GM21526 (cell line): ENCODE measurements around the gene ABCC8.

ENCODE experiments used
- ATAC-seq: cut with Tn5 transposase; IDR thresholded peaks from one replicate; pipeline ENCODE4 v1.9.1; 2021; ENCODE audit warnings: moderate library complexity; ENCODE audit not compliant: unreplicated experiment, low FRiP score

The ABCC8 gene

DNA sequence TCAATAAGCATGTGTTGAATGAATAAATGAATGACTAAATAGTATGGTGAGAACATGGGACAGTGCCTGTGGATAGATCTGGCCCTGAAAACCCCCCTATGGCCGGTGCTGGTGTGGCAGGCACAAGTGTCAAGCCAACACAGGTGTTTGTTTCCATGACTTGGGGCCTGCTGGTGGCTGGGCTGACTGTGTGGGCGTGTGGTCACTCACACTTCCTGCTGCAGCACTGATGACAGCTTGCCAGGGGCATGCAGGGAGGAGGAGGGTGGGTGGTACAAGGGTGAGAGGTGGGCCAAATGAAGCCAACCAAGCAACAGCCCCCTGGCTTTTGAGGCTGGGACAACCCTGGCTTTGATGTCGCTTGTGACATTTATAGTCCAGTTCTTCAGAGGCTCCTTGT, 30.3 kb upstream of the ABCC8 start:
- peak; percentile 48 for ATAC-seq

DNA sequence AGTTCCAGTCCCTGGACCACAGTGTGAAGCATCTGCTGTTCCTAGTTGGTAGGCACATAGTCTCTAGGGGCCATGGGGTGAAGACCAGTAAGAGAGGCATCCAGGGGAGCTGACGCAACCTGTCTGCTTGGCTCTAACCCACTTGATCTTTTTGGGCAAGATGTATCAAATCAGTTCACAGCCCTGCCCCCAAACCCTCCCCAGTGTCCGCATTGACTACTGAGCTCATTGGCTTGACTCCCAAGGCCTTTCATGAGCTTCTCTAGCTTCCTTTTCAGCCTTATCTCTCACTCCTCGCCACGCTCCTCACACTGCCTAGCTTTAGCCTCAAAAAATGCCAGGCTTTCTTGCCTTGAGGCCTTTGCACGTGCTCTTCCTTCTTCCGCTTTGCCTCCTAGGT, 29.7 kb upstream of the ABCC8 start:
- ATAC-seq = no peak

DNA sequence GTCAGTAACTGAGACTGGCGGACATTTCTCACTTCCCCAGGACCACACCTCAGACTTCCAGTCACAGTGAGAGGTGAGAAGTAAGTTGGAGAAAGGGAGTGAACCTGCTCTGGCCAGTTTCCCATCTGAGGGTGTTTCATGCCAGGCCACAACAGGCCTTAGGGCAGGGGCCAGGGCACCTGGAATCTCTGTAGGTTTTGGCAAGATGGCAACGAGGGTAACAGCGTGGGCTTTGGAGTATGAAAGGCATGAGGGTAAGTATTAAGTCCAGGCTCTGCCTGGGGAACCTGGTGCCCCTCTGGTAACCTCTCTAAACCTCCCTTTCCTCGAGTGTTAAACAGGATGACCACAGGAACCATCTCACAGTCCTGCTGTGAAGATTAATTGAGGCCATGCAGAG, 28.5 kb upstream of the ABCC8 start:
- no peak for ATAC-seq

DNA sequence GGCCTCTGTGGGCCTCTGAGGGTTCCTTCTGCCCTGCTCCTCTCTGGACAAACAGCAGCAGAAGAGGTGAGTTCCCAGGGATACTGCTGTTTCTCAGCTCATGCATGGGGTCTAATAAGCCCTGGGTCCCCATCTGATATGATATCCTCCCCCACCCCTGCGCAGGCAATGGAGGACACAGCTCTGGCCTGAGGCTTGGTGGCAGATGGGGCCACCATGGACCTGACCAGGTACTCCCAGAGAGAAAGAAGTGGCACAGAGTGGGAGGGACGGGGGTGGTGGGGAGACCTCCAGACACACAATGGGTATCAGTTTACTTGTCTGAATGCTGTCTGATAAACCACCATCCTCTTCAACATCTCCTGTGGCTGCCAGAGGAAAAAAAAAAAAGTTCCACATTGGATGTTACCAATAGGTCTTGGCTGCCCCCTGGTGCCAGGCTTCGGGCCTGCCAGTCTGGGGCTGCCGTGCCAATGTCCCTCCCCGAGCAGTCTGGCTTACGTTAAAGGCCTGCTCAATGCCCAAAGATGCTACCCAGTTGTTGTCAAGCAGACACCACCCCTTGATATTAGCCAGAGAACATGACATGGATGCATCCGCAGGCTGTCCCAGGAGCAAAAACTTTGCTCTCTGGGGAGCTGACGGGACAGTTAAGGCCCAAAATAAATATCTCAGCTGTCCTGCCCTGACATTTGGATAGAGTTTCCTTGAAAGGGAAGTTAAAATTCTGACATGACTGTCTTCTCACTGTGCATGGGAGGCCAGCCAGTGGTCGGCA, 27.9 kb upstream of the ABCC8 start:
- ATAC-seq = peak; percentile 49

DNA sequence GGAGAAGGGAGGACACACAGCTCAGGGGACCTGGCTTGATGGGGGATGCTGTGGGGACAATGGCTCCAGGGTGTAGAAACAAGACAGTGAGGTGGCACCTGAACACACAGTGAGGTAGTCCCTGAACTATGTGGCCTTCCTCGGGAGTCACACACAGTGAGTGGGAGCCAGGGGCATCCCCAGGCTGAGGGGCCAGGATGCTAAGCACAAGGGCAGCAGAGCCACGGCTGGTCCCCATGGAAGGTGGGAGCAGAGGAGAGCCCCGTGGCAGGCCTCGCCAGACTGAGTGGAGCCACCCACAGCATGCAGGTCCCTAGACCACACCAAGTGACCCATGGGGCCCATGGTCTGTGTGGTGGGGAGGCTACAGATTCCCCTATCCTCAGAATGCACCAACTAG, 26.0 kb upstream of the ABCC8 start:
- no peak for ATAC-seq

DNA sequence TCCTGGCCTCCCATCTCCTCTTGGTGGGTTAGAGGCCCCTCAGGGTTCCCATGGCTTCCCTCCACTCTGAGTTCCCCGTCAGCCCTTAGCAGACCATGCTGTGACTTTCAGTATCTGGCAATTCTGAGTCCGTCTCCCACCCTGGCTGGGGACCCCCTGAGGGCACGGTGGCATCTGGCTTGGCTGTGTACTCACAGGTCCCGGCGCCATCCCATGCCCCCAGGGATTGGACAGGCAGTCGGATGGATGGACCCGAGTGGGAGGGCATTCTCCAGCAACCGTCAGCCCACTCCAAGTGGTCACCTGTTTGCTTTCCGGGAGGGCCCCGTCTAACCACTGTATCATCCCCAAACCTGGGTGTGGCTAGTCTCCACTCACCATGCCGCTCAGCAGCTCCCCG, 24.0 kb upstream of the ABCC8 start:
- no peak for ATAC-seq

DNA sequence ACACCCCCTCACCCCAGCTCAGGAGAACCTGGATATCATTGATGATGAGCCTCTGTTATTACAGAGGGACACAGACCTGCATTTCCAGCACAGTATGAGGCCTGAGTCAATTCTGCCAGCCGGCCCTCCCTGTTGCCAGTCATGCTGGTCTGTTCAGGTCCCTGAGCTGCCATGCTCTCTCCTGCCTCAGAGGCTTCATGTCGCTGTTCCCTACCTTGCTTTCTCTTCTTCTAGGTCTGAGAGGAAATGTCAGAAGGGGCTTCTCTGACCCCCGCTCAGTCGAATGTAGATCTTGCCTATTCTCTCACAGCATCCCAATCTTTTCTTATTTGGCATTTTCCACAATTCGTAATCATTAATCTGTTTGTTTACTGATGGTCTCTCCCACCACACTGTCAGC, 21.8 kb upstream of the ABCC8 start:
- no peak for ATAC-seq

DNA sequence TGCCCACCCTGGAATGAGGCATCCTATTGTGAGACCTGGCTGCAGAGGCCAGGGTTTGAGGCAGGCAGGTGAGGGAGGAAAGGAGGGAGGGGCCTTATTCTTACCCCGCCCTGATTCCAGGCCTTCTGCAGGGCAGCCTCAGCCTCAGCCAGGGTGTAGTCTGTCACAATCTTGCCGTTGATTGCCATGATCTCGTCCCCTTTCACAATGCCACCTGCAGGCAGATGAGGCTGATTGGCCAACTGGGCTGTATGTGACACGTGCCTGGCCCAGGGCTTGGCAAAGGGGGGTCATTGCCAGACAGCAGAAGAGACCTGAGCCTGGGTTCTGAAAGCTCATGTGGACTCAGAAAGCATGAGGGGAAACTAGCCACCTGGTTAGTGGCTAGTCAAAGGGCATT, 21.4 kb upstream of the ABCC8 start:
- ATAC-seq = no peak

DNA sequence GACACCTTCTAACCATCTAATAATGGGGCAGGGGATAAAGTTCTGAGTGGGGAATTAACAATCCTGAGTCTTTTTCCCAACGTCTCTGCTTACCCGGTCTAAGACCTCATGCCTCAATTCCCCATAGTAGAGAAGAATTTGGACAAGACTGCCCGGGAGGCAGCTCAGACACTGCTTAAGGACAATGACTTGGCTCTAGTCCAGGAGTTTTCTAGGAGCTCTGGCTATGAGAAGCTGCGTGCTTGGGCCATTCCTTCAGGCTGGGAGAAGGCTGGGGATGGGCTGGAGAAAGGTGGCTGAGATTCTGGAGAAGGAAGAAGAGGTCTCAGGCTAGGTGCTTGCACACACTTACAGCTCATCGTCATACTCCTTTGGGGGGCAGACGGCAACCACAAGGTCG, 19.8 kb upstream of the ABCC8 start:
- no peak for ATAC-seq

DNA sequence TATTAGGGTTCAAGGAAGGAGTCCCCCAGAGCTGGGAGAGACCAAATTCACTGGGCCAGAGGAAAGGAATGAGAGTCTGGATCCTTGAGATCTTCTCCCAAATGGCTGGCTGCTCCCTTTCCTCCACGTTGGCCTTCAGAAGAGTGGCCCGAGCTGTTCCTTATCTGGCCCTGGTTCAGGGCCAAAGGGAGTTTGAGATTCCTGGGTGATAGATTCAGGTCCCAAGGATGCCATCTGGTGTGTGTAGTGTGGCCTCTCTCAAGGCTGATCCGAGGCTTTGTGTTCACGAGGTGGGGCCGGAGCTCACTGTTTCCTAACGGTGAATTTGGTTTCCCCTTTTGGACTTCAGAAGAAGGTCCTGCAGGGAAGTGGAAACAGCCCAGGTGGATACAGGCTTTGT, 17.4 kb upstream of the ABCC8 start:
- no peak for ATAC-seq

DNA sequence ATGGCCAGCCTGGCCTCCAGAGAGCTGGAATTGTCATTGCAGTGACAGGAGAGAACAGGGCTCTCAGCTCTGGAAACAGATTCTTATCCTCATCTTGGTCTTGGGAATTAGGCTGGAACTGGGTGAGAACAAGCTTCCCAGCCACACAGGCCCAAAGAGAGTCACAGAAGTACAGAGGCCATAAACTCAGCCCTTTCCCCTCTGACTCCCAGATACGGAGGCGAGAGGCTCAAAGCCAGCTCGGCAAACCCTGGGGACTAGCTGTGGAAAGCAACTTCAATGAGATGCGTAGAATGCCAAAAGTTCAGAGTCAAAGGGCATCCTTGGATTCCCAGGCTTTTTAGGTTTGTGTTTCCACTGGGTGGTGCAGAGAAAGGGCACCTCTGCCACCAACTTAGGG, 14.3 kb upstream of the ABCC8 start:
- ATAC-seq = no peak

DNA sequence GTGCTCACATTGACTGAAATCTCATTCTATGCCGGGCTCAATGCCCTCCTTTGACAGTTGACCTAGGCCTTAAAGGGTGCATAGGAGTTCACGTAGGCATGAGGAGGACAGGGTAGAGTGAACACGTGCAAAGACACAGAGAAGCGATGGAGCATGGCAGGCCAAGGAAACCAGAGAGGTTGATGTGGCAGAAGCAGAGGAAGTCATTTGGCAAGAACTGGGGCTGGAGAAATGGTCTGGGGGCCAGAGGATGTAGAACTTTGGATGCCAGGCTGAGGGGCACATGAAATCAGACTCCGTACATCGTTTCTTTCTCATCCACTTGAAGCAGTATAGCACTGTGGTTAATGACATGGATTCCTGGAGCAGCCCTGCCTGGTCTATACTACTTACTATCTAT, 13.6 kb upstream of the ABCC8 start:
- ATAC-seq = no peak

DNA sequence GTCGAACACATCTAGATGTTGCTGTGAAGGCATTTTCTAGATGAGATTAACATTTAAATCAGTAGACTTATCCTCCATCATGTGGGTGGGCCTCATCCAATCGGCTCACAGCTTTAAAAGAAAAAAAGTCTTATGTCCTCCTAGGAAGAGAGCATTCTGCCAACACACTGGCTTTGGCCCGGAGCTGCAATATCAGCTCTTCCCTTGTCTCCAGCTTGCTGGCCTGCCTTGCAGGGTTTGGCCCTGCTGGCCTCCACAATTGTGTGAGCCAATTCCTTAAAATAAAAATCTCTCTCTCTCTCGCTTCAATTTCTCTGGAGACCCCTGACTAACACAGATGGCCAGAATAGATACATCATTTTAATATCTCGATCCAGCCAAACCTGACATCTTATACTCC, 13.1 kb upstream of the ABCC8 start:
- no peak for ATAC-seq

DNA sequence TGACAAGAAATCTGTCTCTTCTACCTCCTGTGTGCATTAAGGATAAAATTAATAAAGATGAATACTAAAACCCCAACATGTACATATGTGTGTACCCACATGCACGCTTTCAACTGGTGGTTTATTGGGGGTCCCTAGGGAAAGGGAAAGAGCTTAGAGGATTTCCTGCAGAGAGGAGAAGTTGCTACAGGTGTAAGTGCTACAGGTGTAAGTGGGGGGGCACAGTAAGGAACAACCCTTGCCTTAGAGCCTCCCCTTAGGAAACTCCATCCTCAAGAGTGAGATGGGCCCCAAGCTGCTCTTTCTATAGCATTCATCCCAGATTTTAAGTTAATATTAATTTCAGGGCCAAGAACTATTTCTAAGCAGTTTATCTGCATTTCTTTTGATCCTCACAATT, 11.9 kb upstream of the ABCC8 start:
- ATAC-seq = no peak

DNA sequence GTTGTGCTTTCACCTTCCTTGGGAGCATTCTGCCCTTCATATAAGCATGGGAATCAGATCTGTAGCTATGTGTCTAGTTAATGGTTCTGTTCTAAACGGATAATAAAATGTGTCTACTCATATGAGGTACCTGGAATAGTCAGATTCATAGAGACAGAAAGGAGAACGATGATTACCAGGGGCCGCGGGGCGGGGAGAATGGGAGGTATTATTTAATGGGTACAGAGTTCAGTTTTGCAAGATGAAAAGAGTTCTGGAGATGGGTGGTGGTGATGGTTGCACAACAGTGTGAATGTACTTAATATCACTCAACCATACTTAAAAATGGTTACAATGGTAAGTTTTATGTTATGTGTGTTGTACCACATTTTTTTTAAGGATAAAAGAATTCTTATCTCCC, 10.0 kb upstream of the ABCC8 start:
- no peak for ATAC-seq

DNA sequence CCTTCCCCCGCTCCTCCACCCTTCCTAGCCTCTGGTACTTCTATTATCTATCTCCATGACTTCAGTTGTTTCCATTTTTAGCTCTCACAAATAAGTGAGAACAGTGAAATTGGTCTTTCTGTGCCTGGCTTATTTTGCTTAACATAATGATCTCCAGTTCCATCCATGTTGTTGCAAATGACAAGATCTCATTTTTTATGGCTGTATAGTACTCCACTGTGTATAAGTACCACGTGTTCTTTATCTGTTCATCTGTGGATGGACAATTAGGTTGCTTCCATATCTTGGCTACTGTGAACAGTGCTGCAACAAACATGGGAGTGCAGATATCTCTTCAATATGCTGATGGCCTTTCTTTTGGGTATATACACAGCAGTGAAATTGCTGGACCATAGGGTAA, 6.9 kb upstream of the ABCC8 start:
- no peak for ATAC-seq

DNA sequence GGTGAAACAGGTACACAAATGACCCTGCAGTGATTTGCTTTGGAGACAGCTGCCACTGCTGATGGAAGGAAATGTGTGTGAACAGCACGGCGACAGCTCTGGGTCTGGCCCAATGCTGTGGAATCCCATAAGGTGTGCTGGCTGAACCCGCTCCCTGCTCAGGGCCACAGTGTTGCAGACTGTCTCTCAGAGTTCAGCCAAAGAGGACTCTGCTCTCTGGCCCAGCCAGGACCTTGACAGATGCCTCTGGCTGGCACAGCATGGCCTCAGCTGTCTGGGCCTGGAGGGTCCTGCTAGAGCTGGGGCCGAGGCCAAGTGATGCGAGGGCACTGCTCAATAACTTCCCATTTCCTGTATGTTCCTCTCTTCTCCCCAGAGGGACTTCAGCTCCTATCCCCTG, 5.3 kb upstream of the ABCC8 start:
- ATAC-seq = no peak

DNA sequence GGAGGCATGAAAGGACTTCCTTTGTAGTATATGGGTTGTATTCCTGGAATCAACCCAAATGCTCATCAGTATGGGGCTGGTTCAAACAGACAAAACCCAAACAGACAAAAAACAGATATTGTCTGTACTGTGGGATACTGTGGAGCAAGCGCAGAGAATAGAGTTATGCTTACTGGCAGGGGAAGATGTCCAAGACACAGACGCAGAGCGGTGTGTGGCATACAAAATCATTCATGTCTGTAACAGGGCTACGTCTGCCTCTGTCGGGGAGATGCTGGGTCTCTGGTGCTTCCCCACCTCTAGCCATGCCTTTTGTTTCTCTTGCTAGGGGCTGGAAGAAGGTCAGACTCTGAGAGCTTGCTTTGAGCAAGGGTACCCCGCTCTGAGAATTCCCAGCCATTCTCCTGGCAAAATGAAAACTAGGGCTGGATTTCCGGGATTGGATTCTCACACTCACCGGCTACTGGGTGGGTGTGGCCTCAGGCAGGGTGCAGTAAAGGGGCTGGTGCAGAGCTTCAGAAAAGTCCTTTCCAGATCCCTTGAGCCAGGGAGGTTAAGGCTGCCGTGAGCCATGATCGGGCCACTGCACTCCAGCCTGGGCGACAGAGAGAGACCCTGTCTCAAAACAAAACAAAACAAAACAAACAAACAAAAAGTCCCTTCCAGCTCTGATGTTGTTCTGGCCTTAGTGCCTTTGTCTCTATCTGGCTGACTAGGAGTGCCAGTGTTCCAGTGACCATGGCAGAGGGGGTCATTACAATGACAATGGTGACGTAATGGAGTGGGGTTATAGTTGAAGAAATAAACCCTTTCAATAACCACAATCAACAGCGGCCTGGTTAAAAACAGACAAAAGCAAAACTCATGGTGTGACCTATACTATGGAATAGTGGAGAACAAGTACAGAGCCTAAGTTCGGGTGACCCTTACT, 2.9 kb upstream of the ABCC8 start:
- no peak for ATAC-seq

DNA sequence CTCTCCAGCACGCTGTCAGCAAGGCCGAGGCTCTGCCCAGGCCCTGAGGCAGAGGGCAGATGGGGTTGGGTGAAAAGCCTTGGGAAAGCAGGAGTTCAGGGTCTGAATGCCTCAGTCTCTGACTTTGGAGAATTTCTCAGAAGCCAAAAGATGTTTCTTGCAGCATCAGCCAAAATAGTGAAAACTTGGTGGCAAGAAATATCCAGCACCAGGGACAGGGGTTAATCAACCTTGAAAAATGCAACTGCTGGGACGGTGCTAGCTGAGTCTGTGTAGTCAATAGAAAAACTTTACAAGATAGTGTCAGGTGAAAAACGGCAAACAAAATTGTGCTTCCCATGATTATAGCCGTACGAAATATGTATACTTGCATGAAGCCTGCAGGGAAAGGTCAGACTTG, 1.4 kb upstream of the ABCC8 start:
- ATAC-seq = no peak

DNA sequence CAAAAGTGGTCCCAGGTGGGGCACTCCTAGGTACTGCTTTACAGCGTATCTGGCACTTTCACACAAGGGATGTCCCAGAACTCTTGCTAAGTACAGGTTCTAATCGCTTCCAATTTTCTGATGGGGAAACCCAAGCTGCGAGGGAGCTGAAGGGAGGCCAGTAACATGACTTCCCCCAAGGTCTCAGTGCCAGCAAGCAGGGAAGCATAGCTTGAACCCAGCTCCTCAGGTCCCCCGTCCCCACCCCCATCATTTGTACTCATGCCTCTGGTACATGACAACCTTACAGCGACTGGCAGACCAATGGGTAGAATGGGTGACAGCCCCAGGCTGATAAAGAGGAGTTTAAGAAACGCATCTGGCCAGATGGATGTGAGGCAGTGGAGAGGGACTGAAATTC, 716 bp upstream of the ABCC8 start:
- no peak for ATAC-seq

DNA sequence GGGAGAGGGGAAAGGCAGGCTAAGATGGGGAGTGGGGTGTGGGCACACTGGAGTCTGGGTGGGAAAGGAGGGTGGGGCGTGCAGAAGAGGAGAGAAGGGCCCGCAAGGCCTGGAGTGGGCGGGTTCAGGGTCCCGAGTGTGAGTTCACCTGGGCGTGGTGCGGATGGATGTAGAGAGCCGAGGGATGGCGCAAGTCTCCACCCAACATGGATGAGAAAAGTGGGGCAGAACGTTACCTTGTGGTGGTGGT, 364 bp upstream of the ABCC8 start:
- no peak for ATAC-seq

DNA sequence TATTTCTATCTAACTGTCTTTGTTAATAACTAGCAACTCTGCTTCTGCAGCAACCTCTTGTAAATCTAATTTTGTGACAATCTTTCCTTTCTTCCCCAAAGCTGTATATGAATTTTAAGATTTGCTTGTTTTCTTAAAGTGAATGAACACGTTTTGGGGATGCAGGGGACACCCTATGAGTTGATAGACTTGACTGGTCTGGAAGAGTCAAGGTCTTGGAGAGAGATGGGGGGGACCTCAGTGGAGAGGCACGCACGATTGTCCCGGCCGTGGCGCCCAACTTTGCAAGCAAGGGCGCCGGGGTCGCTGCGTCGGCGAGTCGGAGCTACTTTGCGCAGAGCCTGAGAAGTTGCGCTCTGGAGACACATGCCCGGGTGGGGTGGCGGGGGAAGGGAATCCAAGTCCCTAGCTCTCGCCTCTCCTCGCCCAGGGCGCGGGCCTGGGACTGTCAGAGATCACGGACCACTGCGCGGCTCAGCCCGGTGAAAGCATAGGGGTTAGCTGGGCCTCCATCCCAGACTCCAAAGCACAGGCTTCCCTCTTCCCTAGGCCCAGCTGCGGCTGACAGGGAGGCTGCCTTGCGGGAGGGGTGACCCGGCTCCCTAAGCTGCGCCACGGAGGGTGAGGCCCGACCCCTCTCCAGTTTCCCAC, 854 bp downstream of the ABCC8 start:
- no peak for ATAC-seq
